ENCODE data around the gene CCND2. TPM values are rescaled to one million over a fixed set of nuclear protein-coding genes. Genes with fewer than 3 reads are reported as not detected.
A peak's percentile ranks its signal among the peaks of the same experiment; 100 is the strongest.

Gene CCND2
- total RNA-seq, 4 donors from 2014 or later = 106 to 149 (median 136) TPM

- no peak for ATAC-seq
- TF ChIP-seq CTCF (IDR thresholded peaks at IDR 0.05) (no peak), EP300 (IDR thresholded peaks at IDR 0.05) (no peak), POLR2A (IDR thresholded peaks at IDR 0.05) (no peak), POLR2AphosphoS5 (IDR thresholded peaks at IDR 0.05) (no peak)
- WGBS, 2 donors (ENCODE audit: low coverage in 1 of 2) = 77 to 79% methylated on average over 14 to 24 of the region's 28 CpGs
- no peak overlapping the region for H3K4me3 ChIP-seq
- peak overlapping the region in 3 of 4 donors; percentile 65 to 76 (median 74) for H3K27ac ChIP-seq
- no peaks in the 10 kb centered on the region for H3K27me3 ChIP-seq
- no peaks in the 10 kb centered on the region for H3K9me3 ChIP-seq
- H3K4me1 ChIP-seq = peaks cover 0 to 98% (median 39%) of the 10 kb centered on the region in 3 donors
- peaks cover 0 to 53% of the 10 kb centered on the region in 2 donors for H3K36me3 ChIP-seq
Measured at GRCh38 chr12:4289998-4290790, 16.6 kb downstream of the CCND2 start.

- TF ChIP-seq CTCF (IDR thresholded peaks at IDR 0.05) (no peak), POLR2AphosphoS5 (IDR thresholded peaks at IDR 0.05) (no peak), POLR2A (IDR thresholded peaks at IDR 0.05) (no peak), EP300 (IDR thresholded peaks at IDR 0.05) (no peak)
- no peaks in the 10 kb centered on the region for H3K27me3 ChIP-seq
- WGBS, 2 donors (ENCODE audit: low coverage in 1 of 2) = 30 to 55% methylated on average over 10 to 11 of the region's 16 CpGs
- H3K36me3 ChIP-seq = peaks cover 0 to 51% of the 10 kb centered on the region in 2 donors
- peaks cover 0 to 91% (median 30%) of the 10 kb centered on the region in 3 donors for H3K4me1 ChIP-seq
- H3K4me3 ChIP-seq = no peak overlapping the region
- H3K9me3 ChIP-seq = no peaks in the 10 kb centered on the region
- peak overlapping the region in 3 of 4 donors; percentile 37 to 62 (median 61) for H3K27ac ChIP-seq
- ATAC-seq = no peak
Measured at GRCh38 chr12:4292341-4293073, 18.9 kb downstream of the CCND2 start.

- TF ChIP-seq CTCF (IDR thresholded peaks at IDR 0.05) = no peak
- no peak for TF ChIP-seq EP300 (IDR thresholded peaks at IDR 0.05)
- TF ChIP-seq POLR2AphosphoS5 (IDR thresholded peaks at IDR 0.05) = no peak
- TF ChIP-seq POLR2A (IDR thresholded peaks at IDR 0.05) = no peak
- ATAC-seq = no peak
- Histone ChIP-seq H3K4me3 (no peak overlapping the region), H3K4me1 (peaks cover 0 to 82% (median 27%) of the 10 kb centered on the region in 3 donors), H3K9me3 (no peaks in the 10 kb centered on the region), H3K27ac (peak overlapping the region in 3 of 4 donors; percentile 17 to 62 (median 61)), H3K27me3 (no peaks in the 10 kb centered on the region), H3K36me3 (peaks cover 0 to 60% of the 10 kb centered on the region in 2 donors)
- WGBS, 2 donors (ENCODE audit: low coverage in 1 of 2) = 81 to 84% methylated on average over 10 to 13 of the region's 14 CpGs
Measured at GRCh38 chr12:4293299-4293965, 19.9 kb downstream of the CCND2 start.

- TF ChIP-seq POLR2A (IDR thresholded peaks at IDR 0.05) = no peak
- TF ChIP-seq POLR2AphosphoS5 (IDR thresholded peaks at IDR 0.05) = peak; percentile 12
- TF ChIP-seq EP300 (IDR thresholded peaks at IDR 0.05) = no peak
- H3K27ac ChIP-seq = peak overlapping the region in 3 of 4 donors; percentile 22 to 62 (median 61)
- no peaks in the 10 kb centered on the region for H3K9me3 ChIP-seq
- H3K27me3 ChIP-seq = no peaks in the 10 kb centered on the region
- 94% methylated on average over 3 of the region's 16 CpGs; no CpG with 5 or more reads in 1 of the 2 donors for WGBS, 2 donors (ENCODE audit: low coverage in 1 of 2)
- peaks cover 0 to 76% (median 21%) of the 10 kb centered on the region in 3 donors for H3K4me1 ChIP-seq
- H3K4me3 ChIP-seq = no peak overlapping the region
- ATAC-seq = no peak
- peaks cover 0 to 61% of the 10 kb centered on the region in 2 donors for H3K36me3 ChIP-seq
Measured at GRCh38 chr12:4293966-4294505, 20.5 kb downstream of the CCND2 start.

GRCh38 chr12:4296751-4297150 is 23.2 kb downstream of the CCND2 start:
- H3K4me1 ChIP-seq = peaks cover 0 to 63% (median 10%) of the 10 kb centered on the region in 3 donors
- no peaks in the 10 kb centered on the region for H3K9me3 ChIP-seq
- H3K27ac ChIP-seq = peak overlapping the region in 1 of 4 donors; percentile 28
- TF ChIP-seq CTCF (IDR thresholded peaks at IDR 0.05) (no peak), EP300 (IDR thresholded peaks at IDR 0.05) (no peak), POLR2AphosphoS5 (IDR thresholded peaks at IDR 0.05) (no peak), POLR2A (IDR thresholded peaks at IDR 0.05) (no peak)
- ATAC-seq = no peak
- H3K36me3 ChIP-seq = peaks cover 2 to 68% of the 10 kb centered on the region in 2 donors
- H3K4me3 ChIP-seq = no peak overlapping the region
- 37% methylated on average over 5 to 6 of the region's 6 CpGs for WGBS, 2 donors (ENCODE audit: low coverage in 1 of 2)
- H3K27me3 ChIP-seq = no peaks in the 10 kb centered on the region
